ENCODE data around the gene GNGT2.
"Not testable (repeated sequence)": the region's sequence is repeated elsewhere in the genome, so short reads cannot be mapped to it uniquely, and the experiment has no call there.

- TF ChIP-seq CTCF, POLR2A, EP300, POLR2AphosphoS5 (IDR thresholded peaks at IDR 0.05): not testable (repeated sequence)
Measured at GRCh38 chr17:49184522-49184921, 25.9 kb downstream of the GNGT2 start.

Data from gastroesophageal sphincter (tissue), 3 donors.